ENCODE data around the gene SLC25A27. TPM values are rescaled to one million over a fixed set of nuclear protein-coding genes. Genes with fewer than 3 reads are reported as not detected.

Gene SLC25A27
- total RNA-seq, 1 donor, result 10.5 TPM

GRCh38 chr6:46653439-46654195 is 842 bp downstream of the SLC25A27 start:
- Histone ChIP-seq H3K4me1 (ENCODE audit: insufficient read depth, low read length) (peaks cover 6% of the 10 kb centered on the region), H4K20me1 (ENCODE audit: insufficient read depth, low read length) (no peaks in the 10 kb centered on the region), H3K4me3 (ENCODE audit: insufficient read depth, low read length) (peak overlapping the region; percentile 95), H3K27me3 (ENCODE audit: insufficient read depth, low read length) (no peaks in the 10 kb centered on the region), H2AFZ (ENCODE audit: low read length) (peak overlapping the region; percentile 98), H3K4me2 (ENCODE audit: insufficient read depth, low read length) (peak overlapping the region; percentile 96), H3K79me2 (ENCODE audit: insufficient read depth, low read length) (no peaks in the 10 kb centered on the region), H3K27ac (ENCODE audit: low read depth, low read length) (no peak overlapping the region), H3K9me3 (ENCODE audit: low read depth, low read length) (no peaks in the 10 kb centered on the region), H3K36me3 (ENCODE audit: insufficient read depth, low read length) (no peaks in the 10 kb centered on the region)
- no peak for DNase-seq (ENCODE audit: insufficient read length, low spot score, missing footprints)
- no peak for TF ChIP-seq CTCF (IDR thresholded peaks at IDR 0.05; ENCODE audit: extremely low read depth, low read depth, low read length)

GRCh38 chr6:46655803-46656202 is 3.0 kb downstream of the SLC25A27 start:
- no peak overlapping the region for H3K27ac ChIP-seq (ENCODE audit: low read depth, low read length)
- no peaks in the 10 kb centered on the region for H3K27me3 ChIP-seq (ENCODE audit: insufficient read depth, low read length)
- no peaks in the 10 kb centered on the region for H3K9me3 ChIP-seq (ENCODE audit: low read depth, low read length)
- H3K79me2 ChIP-seq (ENCODE audit: insufficient read depth, low read length), result no peaks in the 10 kb centered on the region
- peaks cover 6% of the 10 kb centered on the region for H3K4me1 ChIP-seq (ENCODE audit: insufficient read depth, low read length)
- DNase-seq (ENCODE audit: insufficient read length, low spot score, missing footprints), result no peak
- no peaks in the 10 kb centered on the region for H3K36me3 ChIP-seq (ENCODE audit: insufficient read depth, low read length)
- no peak overlapping the region for H3K4me3 ChIP-seq (ENCODE audit: insufficient read depth, low read length)
- no peaks in the 10 kb centered on the region for H4K20me1 ChIP-seq (ENCODE audit: insufficient read depth, low read length)
- no peak overlapping the region for H2AFZ ChIP-seq (ENCODE audit: low read length)
- no peak overlapping the region for H3K4me2 ChIP-seq (ENCODE audit: insufficient read depth, low read length)
- TF ChIP-seq CTCF (IDR thresholded peaks at IDR 0.05; ENCODE audit: extremely low read depth, low read depth, low read length), result peak; percentile 30

DNA sequence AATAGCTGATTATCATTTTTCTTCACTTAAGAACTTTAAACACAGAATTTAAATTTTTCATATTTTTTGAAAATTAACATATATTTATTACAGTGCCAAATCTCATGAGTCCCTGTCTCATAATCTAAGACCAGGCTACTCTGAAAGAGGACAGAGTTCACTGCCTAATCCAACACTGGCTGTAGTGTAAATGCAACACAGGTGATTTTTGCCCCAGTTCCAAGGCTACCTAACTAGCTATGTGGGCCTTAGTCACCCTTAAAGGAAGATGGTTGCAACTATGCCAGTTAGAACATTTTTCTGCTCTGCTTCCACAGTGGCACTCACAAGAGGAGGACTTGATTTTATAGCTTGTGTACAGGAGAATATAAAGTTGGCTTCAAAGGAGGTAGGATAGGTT is 4.9 kb downstream of the SLC25A27 start:
- H3K4me1 ChIP-seq (ENCODE audit: insufficient read depth, low read length), result peaks cover under 1% of the 10 kb centered on the region
- no peak for TF ChIP-seq CTCF (IDR thresholded peaks at IDR 0.05; ENCODE audit: extremely low read depth, low read depth, low read length)
- H3K4me3 ChIP-seq (ENCODE audit: insufficient read depth, low read length), result no peak overlapping the region
- H3K9me3 ChIP-seq (ENCODE audit: low read depth, low read length), result no peaks in the 10 kb centered on the region
- no peaks in the 10 kb centered on the region for H4K20me1 ChIP-seq (ENCODE audit: insufficient read depth, low read length)
- no peak overlapping the region for H2AFZ ChIP-seq (ENCODE audit: low read length)
- H3K27ac ChIP-seq (ENCODE audit: low read depth, low read length), result no peak overlapping the region
- no peaks in the 10 kb centered on the region for H3K27me3 ChIP-seq (ENCODE audit: insufficient read depth, low read length)
- no peaks in the 10 kb centered on the region for H3K36me3 ChIP-seq (ENCODE audit: insufficient read depth, low read length)
- no peak for DNase-seq (ENCODE audit: insufficient read length, low spot score, missing footprints)
- no peaks in the 10 kb centered on the region for H3K79me2 ChIP-seq (ENCODE audit: insufficient read depth, low read length)
- no peak overlapping the region for H3K4me2 ChIP-seq (ENCODE audit: insufficient read depth, low read length)

DNA sequence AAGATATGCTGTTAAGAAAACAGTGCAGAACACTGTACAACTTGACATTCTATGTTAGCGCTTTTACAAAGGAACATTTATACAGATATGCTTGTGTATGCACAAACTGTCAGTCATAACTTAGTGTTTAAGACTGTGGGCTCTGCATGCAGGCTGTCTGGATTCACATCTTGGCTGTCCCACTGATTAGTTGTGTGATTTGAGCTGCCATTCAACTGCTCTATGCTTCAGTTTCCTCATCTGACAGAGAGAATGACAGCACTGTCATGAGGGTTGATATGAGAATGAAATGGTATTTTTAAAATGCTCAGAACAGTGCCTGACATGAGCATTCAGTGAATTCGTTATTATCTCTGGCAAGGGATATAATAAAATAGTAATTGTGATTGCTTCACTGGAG is 8.7 kb downstream of the SLC25A27 start:
- Histone ChIP-seq H2AFZ (ENCODE audit: low read length) (no peak overlapping the region), H3K79me2 (ENCODE audit: insufficient read depth, low read length) (no peaks in the 10 kb centered on the region), H3K27ac (ENCODE audit: low read depth, low read length) (no peak overlapping the region), H3K9me3 (ENCODE audit: low read depth, low read length) (no peaks in the 10 kb centered on the region), H3K4me1 (ENCODE audit: insufficient read depth, low read length) (no peaks in the 10 kb centered on the region), H3K4me3 (ENCODE audit: insufficient read depth, low read length) (no peak overlapping the region), H3K4me2 (ENCODE audit: insufficient read depth, low read length) (no peak overlapping the region), H4K20me1 (ENCODE audit: insufficient read depth, low read length) (no peaks in the 10 kb centered on the region), H3K27me3 (ENCODE audit: insufficient read depth, low read length) (no peaks in the 10 kb centered on the region), H3K36me3 (ENCODE audit: insufficient read depth, low read length) (no peaks in the 10 kb centered on the region)
- no peak for TF ChIP-seq CTCF (IDR thresholded peaks at IDR 0.05; ENCODE audit: extremely low read depth, low read depth, low read length)
- no peak for DNase-seq (ENCODE audit: insufficient read length, low spot score, missing footprints)

Data from osteoblast (primary cell).